Measurements from ENCODE around the gene PPP4R3B. TPM values are rescaled to one million over a fixed set of nuclear protein-coding genes. Genes with fewer than 3 reads are reported as not detected.

PPP4R3B gene
- total RNA-seq, 2 experiments from 2014 or later = 42.3 to 68.4 TPM

DNA sequence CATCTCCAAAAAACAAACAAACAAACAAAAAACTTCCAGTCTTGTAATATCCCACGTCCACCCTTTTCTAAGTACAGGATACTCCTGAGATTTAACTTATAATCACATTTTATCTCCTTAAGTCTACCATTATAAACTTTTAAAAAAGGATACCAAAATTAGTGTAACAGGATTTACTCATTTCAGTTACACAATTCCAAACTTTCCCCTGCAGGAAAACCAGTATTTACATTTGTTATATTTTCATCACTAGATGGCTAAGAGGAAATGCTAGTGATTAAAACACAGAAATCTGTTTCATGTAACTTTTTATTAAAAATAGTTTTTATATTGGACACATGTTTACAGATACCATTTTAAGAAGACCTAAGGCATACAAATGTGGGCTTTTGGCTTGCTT, 70.4 kb downstream of the PPP4R3B start:
- no peak overlapping the region for H3K4me3 ChIP-seq (ENCODE audit: low read depth, low read length, poor library complexity, severe bottlenecking)
- H3K4me1 ChIP-seq (ENCODE audit: insufficient read depth, low read length, poor library complexity, severe bottlenecking) = no peaks in the 10 kb centered on the region
- BruUV-seq (replicated peaks) = no TSS peak
- H3K36me3 ChIP-seq (ENCODE audit: insufficient read depth, low read length) = peaks cover 41% of the 10 kb centered on the region
- intact Hi-C loops (cut with micrococcal nuclease; ENCODE audit: unreplicated experiment) = no loop called here
- H3K9me2 ChIP-seq (ENCODE audit: insufficient read depth, low read length) = no peaks in the 10 kb centered on the region
- POLR2A ChIA-PET = no interaction called here
- TF ChIP-seq EZH2phosphoT487 (IDR thresholded peaks at IDR 0.05; ENCODE audit: borderline replicate concordance, low read depth, low read length) = no peak
- TF ChIP-seq, protein P1, sequence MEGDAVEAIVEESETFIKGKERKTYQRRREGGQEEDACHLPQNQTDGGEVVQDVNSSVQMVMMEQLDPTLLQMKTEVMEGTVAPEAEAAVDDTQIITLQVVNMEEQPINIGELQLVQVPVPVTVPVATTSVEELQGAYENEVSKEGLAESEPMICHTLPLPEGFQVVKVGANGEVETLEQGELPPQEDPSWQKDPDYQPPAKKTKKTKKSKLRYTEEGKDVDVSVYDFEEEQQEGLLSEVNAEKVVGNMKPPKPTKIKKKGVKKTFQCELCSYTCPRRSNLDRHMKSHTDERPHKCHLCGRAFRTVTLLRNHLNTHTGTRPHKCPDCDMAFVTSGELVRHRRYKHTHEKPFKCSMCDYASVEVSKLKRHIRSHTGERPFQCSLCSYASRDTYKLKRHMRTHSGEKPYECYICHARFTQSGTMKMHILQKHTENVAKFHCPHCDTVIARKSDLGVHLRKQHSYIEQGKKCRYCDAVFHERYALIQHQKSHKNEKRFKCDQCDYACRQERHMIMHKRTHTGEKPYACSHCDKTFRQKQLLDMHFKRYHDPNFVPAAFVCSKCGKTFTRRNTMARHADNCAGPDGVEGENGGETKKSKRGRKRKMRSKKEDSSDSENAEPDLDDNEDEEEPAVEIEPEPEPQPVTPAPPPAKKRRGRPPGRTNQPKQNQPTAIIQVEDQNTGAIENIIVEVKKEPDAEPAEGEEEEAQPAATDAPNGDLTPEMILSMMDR (conservative IDR thresholded peaks at IDR 0.05; ENCODE audit: low read length) = no peak
- H3K79me2 ChIP-seq (ENCODE audit: insufficient read depth, low read depth, low read length) = no peaks in the 10 kb centered on the region
- no peaks in the 10 kb centered on the region for H3K9me3 ChIP-seq (ENCODE audit: low read length)
- H3K27ac ChIP-seq (ENCODE audit: low read depth, low read length, poor library complexity, severe bottlenecking) = no peak overlapping the region
- no peak overlapping the region for H3K4me2 ChIP-seq (ENCODE audit: low read length)
- CTCF ChIA-PET (ENCODE audit: unreplicated experiment) = no interaction called here
- no peaks in the 10 kb centered on the region for H4K20me1 ChIP-seq (ENCODE audit: insufficient read depth, low read length)
- no peak for DNase-seq (ENCODE audit: low spot score)
- no peak overlapping the region for H2AFZ ChIP-seq (ENCODE audit: low read length)

DNA sequence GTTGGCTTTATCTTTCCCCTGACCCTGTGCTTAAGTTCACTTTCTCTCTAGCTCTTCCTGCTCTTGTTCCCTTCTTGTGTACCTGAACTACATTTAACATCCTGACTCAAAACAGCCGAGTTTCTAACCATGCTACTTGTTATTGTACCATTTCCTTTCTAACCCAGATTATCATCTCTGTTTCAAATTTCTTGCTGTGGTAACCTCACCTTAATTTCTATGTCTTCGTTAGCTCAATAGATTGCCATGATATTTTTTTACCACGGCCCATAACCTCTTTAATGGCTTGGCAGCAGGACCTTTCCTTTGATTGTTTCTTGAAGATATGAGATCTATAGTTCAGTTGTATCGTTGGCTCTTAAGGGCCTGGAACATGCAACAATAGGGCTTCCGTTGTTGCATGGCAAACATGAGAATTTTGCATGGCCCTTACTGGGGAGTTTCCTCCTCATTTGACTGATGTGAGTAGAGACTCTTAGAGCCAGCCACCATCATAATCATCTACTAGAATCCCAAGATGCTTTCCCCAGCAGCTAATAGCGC, 86.8 kb downstream of the PPP4R3B start:
- Histone ChIP-seq H4K20me1 (ENCODE audit: insufficient read depth, low read length) (no peaks in the 10 kb centered on the region), H2AFZ (ENCODE audit: low read length) (no peak overlapping the region), H3K9me3 (ENCODE audit: low read length) (no peaks in the 10 kb centered on the region), H3K4me1 (ENCODE audit: insufficient read depth, low read length, poor library complexity, severe bottlenecking) (no peaks in the 10 kb centered on the region), H3K4me2 (ENCODE audit: low read length) (no peak overlapping the region), H3K27ac (ENCODE audit: low read depth, low read length, poor library complexity, severe bottlenecking) (no peak overlapping the region), H3K9me2 (ENCODE audit: insufficient read depth, low read length) (no peaks in the 10 kb centered on the region), H3K4me3 (ENCODE audit: low read depth, low read length, poor library complexity, severe bottlenecking) (no peak overlapping the region), H3K79me2 (ENCODE audit: insufficient read depth, low read depth, low read length) (no peaks in the 10 kb centered on the region), H3K36me3 (ENCODE audit: insufficient read depth, low read length) (no peaks in the 10 kb centered on the region)
- no TSS peak for BruUV-seq (replicated peaks)
- intact Hi-C loops (cut with micrococcal nuclease; ENCODE audit: unreplicated experiment) = no loop called here
- POLR2A ChIA-PET = interaction anchor here (0.5 to 1.7 kb wide), 2 partner anchors 10 to 11 kb away, joined by 4 read pairs; partner anchors contain the start of gene CFAP36
- CTCF ChIA-PET (ENCODE audit: unreplicated experiment) = no interaction called here
- no peak for DNase-seq (ENCODE audit: low spot score)
- TF ChIP-seq EZH2phosphoT487 (IDR thresholded peaks at IDR 0.05; ENCODE audit: borderline replicate concordance, low read depth, low read length) = no peak

DNA sequence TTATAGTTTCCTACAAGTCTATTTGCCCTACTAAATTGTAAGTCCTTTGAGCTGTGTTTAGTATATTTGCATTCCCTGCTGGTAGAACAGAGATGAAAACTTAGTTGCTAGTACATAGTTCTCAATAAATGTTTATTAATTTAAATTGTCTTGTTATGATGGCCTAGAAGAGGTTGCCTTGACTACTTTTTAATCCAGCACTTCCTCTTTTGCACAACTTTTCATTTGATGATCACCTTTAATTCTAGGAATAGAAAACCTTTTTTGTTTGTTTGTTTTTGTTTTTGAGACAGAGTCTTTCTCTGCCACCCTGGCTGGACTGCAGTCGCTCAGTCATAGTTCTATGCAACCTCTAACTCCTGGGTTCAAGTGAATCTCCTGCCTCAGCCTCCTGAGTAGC, 91.2 kb downstream of the PPP4R3B start:
- H3K9me3 ChIP-seq (ENCODE audit: low read length) = no peaks in the 10 kb centered on the region
- no peaks in the 10 kb centered on the region for H3K4me1 ChIP-seq (ENCODE audit: insufficient read depth, low read length, poor library complexity, severe bottlenecking)
- H3K79me2 ChIP-seq (ENCODE audit: insufficient read depth, low read depth, low read length) = no peaks in the 10 kb centered on the region
- no peak for DNase-seq (ENCODE audit: low spot score)
- no peak overlapping the region for H3K4me2 ChIP-seq (ENCODE audit: low read length)
- no peak for TF ChIP-seq EZH2phosphoT487 (IDR thresholded peaks at IDR 0.05; ENCODE audit: borderline replicate concordance, low read depth, low read length)
- TF ChIP-seq, protein P1 (conservative IDR thresholded peaks at IDR 0.05; ENCODE audit: low read length) = no peak
- no peak overlapping the region for H3K4me3 ChIP-seq (ENCODE audit: low read depth, low read length, poor library complexity, severe bottlenecking)
- no peaks in the 10 kb centered on the region for H3K9me2 ChIP-seq (ENCODE audit: insufficient read depth, low read length)
- no peak overlapping the region for H3K27ac ChIP-seq (ENCODE audit: low read depth, low read length, poor library complexity, severe bottlenecking)
- CTCF ChIA-PET (ENCODE audit: unreplicated experiment) = no interaction called here
- no peaks in the 10 kb centered on the region for H4K20me1 ChIP-seq (ENCODE audit: insufficient read depth, low read length)
- BruUV-seq (replicated peaks) = no TSS peak
- H2AFZ ChIP-seq (ENCODE audit: low read length) = no peak overlapping the region
- POLR2A ChIA-PET = no interaction called here
- no peaks in the 10 kb centered on the region for H3K36me3 ChIP-seq (ENCODE audit: insufficient read depth, low read length)
- intact Hi-C loops (cut with micrococcal nuclease; ENCODE audit: unreplicated experiment) = no loop called here

All from OCI-LY7 (cell line).